Stimulated activated CD8-positive, alpha-beta memory T cell treated with anti-CD3 and anti-CD28 coated beads, Interleukin-12 subunit alpha, Interleukin-12 subunit beta, amount 100 ng/mL, for 4 hours (primary cell): ENCODE measurements around the gene GPC3.

Source experiments
- DNase-seq: peaks from one replicate; pipeline ENCODE4 v3.0.0-alpha.2; 2020; ENCODE audit warnings: low read depth

The GPC3 gene

DNA sequence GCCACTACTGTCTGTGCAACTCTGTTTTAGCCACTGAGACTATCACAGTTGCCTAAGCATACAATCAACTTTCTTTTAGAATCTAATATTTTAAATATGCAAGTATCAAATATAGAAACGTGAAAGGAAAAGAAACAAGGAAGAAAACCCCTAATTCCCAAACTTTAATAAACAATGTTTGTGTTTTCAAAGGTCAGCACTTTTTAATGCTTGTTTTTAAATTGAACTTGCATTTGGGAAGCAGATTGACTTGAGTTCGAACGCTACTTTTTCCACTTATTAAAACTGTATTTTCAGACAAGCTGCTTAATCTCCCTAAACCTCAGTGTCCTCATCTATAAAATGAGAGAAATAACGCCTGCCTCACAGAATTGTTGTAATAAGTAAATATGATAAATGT lies 384.3 kb downstream of the GPC3 start:
- DNase-seq, result no peak

GRCh38 chrX:133600536-133600935 lies 384.9 kb downstream of the GPC3 start:
- DNase-seq, result no peak

- no peak for DNase-seq
Observed at GRCh38 chrX:133598601-133599335, 386.6 kb downstream of the GPC3 start.

DNA sequence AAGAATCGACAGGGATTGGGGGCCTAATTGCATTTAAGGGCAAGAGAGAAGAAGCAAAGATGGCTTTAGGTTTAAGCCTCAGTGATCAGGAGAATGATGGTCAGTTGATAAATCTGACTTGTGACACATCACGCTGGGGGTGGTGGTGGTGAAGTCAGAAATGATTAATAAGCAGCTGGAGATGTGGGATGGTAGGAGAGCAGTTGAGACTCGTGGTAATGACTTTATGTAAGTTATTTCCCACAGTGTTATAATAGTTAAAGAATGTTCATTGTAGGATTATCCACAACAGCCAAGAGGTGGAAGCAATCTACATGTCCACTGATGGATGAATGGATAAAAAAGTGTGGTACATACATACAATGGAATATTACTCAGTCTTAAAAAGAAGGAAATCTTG lies 391.2 kb downstream of the GPC3 start:
- no peak for DNase-seq

DNA sequence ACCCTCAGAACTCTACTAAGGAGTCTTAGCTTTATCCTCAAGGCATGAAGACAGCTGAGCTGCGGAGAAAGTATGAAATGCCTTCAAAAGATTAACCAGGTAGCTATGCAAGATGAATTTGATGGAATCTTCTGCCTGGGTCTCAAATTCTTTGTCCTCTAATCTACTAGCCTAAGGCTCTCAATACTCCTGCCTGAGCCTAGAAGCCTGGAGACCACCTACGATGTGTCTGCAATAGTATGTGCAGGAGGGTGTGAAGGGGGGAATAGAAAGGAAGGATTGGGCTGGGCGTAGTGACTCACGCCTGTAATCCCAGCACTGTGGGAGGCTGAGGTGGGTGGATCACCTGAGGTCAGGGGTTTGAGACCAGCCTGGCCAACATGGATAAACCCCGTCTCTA lies 391.9 kb downstream of the GPC3 start:
- no peak for DNase-seq

DNA sequence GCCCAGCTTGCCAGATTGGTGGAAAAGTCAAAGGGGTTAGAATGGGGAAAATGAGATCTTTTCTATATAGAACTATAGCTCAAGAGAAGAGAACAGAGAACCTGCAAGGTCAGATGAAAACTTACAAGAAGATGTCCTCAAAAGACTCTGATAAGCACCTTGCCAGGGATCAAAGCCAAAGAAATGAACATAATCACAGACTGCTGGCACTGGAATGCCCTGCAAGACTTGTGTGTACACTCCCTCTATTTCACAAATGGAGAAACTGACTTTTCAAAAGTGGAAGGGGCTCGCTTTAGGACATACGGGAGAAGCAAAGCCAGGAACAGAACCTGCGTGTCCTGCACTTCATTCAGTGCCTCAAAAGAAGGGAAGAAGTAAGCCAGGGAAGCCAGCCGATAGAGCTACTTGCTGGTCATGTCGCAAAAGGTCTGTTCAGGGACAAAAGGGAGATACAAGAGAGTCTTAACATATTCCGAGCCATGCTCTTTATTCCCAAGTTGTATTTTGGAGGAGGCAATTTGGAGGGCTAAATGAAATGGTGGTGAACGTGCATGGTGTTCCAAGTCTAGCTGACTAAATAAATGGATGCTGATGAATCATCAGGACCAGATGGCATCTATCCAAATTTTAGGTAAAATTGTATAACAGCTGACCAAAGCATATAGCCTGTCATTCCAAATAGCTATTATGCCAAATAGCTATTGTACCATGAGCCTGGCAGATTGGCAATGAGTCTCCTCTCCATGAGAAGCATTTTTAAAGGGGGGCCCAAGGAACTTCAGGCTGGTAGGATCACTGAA lies 394.5 kb downstream of the GPC3 start:
- no peak for DNase-seq

GRCh38 chrX:133588827-133589226 lies 396.6 kb downstream of the GPC3 start:
- no peak for DNase-seq

GRCh38 chrX:133587818-133588217 lies 397.6 kb downstream of the GPC3 start:
- DNase-seq, result no peak

GRCh38 chrX:133587071-133587470 lies 398.3 kb downstream of the GPC3 start:
- no peak for DNase-seq

GRCh38 chrX:133586443-133586842 lies 399.0 kb downstream of the GPC3 start:
- DNase-seq, result no peak

- no peak for DNase-seq
Observed at GRCh38 chrX:133583825-133584224, 401.6 kb downstream of the GPC3 start.

DNA sequence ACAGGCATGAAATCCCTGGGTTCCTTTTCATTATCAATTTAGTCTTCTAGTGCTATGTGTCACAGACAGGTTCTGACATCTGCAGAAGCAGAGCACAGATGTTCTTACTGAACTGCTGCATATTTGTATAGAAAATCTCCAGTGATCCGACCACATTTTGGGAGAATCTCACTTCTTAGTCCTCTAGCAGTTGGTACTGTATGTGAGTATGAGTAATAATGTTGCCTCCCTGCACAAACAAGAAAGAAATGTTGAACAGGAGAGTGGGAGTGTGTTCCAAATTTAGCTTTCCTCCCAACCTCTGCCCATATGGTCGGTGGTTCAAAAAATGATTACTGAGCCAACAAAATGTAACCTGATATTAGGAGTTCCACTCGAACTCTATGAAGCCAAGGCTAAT lies 404.8 kb downstream of the GPC3 start:
- DNase-seq, result no peak

- no peak for DNase-seq
Observed at GRCh38 chrX:133579631-133580030, 405.8 kb downstream of the GPC3 start.

GRCh38 chrX:133576876-133577275 lies 408.5 kb downstream of the GPC3 start:
- no peak for DNase-seq

- DNase-seq, result no peak
Observed at GRCh38 chrX:133575501-133576136, 409.8 kb downstream of the GPC3 start.

DNA sequence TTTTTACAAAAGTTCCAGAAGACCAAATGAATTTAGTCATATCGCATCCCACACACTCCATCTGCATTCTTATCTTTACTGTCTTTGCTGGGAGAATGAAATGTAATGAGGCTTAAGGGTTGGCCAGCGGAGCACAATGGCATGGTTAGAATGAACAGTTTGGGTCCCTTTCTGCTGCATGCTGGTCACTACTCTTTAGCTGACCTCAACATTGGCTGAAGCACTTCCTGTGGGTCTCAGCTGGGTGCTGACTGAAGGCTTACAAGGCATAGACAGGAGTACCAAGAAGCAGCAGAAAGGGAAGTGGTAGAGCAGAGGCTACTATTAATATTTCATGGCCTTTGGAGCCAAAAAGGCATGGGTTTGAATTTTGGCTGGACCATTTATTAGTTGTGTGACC lies 410.7 kb downstream of the GPC3 start:
- no peak for DNase-seq

DNA sequence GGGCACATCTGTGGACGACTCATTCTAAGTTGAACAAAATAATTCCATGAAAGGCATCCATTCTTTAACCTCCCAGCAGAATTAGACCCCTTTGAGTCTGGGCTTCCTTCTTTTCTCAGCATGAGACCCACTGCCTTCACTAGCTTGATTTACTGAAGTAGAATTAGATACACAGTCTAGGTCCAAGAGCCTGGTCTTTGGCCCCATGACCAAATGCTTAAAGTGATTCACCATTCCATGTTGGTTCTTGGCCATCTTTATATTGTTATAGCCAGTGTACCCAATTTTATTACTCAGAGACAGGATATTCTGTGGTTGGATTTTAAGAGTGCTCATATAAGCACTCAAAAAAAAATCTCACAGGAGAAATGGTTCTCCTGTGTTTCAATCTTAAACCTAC lies 414.8 kb downstream of the GPC3 start:
- no peak for DNase-seq

DNA sequence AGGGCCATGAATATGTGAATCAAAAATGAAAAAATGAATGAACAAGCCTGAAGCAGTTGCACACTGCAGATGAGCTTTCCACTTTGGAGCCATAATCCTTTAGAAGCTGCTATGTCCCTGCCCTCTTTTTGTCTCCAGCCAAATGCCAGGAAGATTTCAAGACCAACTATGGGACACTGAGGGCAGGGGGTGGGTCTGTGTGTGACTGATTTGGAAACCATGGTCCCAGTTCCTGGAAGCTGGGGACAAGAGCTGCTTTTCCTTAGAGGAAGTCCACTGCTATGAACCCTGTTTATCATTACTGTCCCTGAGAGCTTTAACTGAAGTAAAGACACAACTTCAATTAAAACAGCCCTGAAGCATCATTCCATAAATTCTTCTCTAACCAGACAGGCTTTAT lies 416.2 kb downstream of the GPC3 start:
- DNase-seq, result no peak

DNA sequence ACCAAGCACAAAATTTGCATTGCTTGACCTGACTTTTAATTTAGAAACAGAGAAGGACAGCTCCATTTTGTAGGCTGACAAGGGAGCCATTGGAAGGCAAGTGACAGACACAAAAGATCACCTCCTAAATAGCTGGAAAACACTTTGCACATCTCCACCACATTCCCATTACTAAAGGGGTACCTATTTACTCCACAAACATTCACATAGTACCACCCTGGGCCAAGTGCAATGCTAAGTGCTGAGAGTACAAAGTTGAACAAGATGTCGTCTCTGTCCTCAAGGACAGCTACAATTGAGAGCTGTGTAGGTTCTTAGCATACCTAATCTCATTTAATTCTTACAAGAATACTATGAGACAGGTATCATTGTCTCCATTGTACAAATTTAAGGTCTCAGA lies 417.3 kb downstream of the GPC3 start:
- no peak for DNase-seq

DNA sequence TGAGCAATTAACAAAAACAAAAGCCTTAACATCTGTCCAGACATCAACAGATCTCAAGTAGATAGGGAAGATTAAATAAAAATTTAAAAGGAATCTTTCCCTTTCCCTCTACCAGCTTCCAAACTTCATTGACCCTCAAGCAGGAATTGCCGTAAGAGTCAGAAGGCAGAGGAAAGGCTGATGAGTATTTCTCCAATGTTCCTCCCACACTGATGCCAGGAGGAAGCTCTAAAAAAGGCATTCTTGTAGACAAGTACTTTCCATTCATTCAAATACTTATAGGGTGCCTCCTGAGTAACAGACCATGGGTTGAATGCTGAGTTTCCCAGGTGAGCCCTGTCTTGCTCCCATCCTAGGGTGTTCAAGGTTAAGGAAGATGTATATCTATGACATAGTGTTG lies 418.5 kb downstream of the GPC3 start:
- DNase-seq, result no peak

- no peak for DNase-seq
Observed at GRCh38 chrX:133563705-133564104, 421.7 kb downstream of the GPC3 start.

DNA sequence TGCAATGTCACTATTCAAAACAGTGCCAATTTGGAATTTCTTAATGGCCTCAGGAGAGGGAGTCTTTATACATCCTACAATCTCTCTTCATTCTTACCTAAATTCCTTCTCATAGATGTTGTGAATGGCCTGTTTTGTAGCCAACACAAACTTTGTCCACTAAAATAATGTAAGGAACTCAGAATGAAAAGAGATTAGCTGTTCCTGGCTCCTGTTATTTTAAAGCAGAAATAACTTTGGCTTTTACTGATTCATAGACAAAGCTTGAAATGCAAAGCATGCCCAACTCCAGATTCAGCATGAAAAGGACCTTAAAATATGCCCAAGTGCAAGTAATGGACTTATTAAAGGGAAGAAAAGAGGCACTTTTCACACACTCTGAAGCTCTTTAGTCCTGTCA lies 424.1 kb downstream of the GPC3 start:
- DNase-seq, result no peak

- no peak for DNase-seq
Observed at GRCh38 chrX:133559909-133560308, 425.5 kb downstream of the GPC3 start.
